BLaER1 treated with 17β-estradiol and CSF1 and Interleukin-3, amounts not matched to agents 10 nM and 100 nM (cell line): ENCODE data around the gene SPEM1.

Experiments
- H3K27ac ChIP-seq, 11 experiments: shearing (Covaris generic); formaldehyde crosslinking; 2 replicates each; pipeline ENCODE4 v1.8.1; 2022
- H3K27me3 ChIP-seq, 11 experiments: shearing (Covaris generic); formaldehyde crosslinking; 2 replicates each; pipeline ENCODE4 v1.8.1; 2022
- H3K36me3 ChIP-seq, 11 experiments: shearing (Covaris generic); formaldehyde crosslinking; 2 replicates each; pipeline ENCODE4 v1.8.1; 2022
- H3K4me1 ChIP-seq, 10 experiments: shearing (Covaris generic); formaldehyde crosslinking; 2 replicates each; pipeline ENCODE4 v1.8.1; 2022
- H3K4me2 ChIP-seq, 11 experiments: shearing (Covaris generic); formaldehyde crosslinking; 2 replicates each; pipeline ENCODE4 v1.8.1; 2022
- H3K4me3 ChIP-seq, 10 experiments: shearing (Covaris generic); formaldehyde crosslinking; 2 replicates each; pipeline ENCODE4 v1.8.1; 2022
- H3K9ac ChIP-seq, 11 experiments: shearing (Covaris generic); formaldehyde crosslinking; 2 replicates each; pipeline ENCODE4 v1.8.1; 2022
- H3K9me3 ChIP-seq, 11 experiments: shearing (Covaris generic); formaldehyde crosslinking; replicated peaks in 1 of 11; 2 replicates each; pipeline ENCODE4 v1.8.1; 2022
- H4K20me1 ChIP-seq, 11 experiments: shearing (Covaris generic); formaldehyde crosslinking; 2 replicates each; pipeline ENCODE4 v1.8.1; 2022
- Cebpa-rat ChIP-seq, 11 experiments: shearing (Covaris generic); IDR thresholded peaks; 2 replicates each; pipeline ENCODE4 v1.8.1; 2022

Gene SPEM1

GRCh38 chr17:7438656-7439460, 18.7 kb downstream of the SPEM1 start:
- Histone ChIP-seq H3K9ac (peak overlapping the region in 10 of 11 experiments; percentile 34 to 82 (median 60); a peak in 15 of 22 replicates), H3K36me3 (no peaks in the 10 kb centered on the region), H3K4me2 (peak overlapping the region; percentile 92 to 99 (median 95)), H3K9me3 (no peaks in the 10 kb centered on the region), H3K4me3 (peak overlapping the region; percentile 42 to 79 (median 65); a peak in 19 of 20 replicates), H3K4me1 (peaks cover 46 to 61% (median 57%) of the 10 kb centered on the region in 10 experiments), H4K20me1 (peaks cover 18 to 65% (median 42%) of the 10 kb centered on the region in 11 experiments; a peak in 21 of 22 replicates), H3K27ac (no peak overlapping the region), H3K27me3 (peaks cover 66 to 72% (median 69%) of the 10 kb centered on the region in 11 experiments)
- no peak for TF ChIP-seq Cebpa-rat (IDR thresholded peaks at IDR 0.05)

DNA sequence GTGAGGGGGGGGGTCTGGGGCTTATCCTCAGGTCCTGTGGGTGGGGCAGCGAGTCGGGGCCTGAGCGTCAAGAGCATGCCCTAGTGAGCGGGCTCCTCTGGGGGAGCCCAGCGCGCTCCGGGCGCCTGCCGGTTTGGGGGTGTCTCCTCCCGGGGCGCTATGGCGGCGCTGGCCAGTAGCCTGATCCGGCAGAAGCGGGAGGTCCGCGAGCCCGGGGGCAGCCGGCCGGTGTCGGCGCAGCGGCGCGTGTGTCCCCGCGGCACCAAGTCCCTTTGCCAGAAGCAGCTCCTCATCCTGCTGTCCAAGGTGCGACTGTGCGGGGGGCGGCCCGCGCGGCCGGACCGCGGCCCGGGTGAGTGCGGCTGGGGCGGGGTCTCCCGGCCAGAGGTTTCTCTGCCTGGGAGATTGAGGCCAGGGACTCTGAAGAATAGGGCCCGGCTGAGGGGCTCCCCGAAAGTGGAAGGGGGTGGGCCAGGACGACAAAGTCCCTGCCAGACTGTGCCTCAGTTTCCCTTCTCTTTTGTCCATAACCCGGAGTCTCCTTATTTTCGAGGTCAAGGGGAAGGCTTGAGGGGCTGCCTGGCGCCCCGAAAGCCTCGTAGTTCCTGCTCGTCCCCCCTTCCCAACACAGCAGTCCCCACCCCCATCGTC, 19.5 kb downstream of the SPEM1 start, which contains the start of gene FGF11:
FGF11 (plus strand) TSS at position 51 of the 651 bp plus-strand sequence; CDS start at position 160, 109 bp downstream.
- peak within 1 kb of the TSS; percentile 48 to 79 (median 65) for H3K4me3 ChIP-seq

DNA sequence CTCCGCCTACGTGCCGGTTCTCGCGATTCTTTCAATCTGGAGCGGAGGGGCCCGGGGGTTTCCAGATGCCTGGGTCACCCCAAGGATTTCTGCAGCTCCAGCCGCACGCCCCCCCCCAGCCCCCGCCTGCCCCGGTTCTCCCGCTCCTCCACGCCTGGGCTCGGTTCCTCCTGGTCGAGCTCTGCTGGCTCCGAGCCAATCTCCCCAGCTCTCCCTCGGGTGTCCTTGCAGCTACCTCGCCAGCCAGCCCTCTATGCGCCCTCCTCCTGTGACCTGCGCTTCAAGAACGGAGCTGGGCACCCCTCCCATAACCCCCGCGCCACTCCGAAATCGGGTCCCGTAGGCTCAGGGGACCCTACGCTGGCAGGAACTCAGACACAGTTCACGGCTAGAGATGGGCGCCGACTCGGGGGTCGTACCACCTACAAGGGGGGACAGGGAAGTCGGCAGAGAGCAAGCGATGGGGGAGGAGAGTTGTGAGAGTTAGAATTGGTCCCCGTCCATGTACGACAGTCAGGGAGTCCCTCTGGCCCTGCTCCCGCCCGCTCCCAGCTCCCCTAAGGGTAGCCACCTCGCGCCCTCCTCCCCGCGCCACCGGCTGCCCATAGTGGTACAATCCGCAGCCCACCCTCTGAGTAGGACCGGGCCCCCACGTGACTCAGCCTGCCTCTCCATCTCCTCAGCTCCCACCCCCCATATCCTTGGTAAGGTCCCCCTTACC, 20.1 kb downstream of the SPEM1 start:
- Histone ChIP-seq H4K20me1 (peaks cover 18 to 68% (median 46%) of the 10 kb centered on the region in 11 experiments; a peak in 21 of 22 replicates), H3K9ac (peak overlapping the region; percentile 24 to 66 (median 41); a peak in 15 of 22 replicates), H3K9me3 (no peaks in the 10 kb centered on the region), H3K27me3 (peaks cover 80 to 86% (median 83%) of the 10 kb centered on the region in 11 experiments), H3K4me2 (peak overlapping the region; percentile 81 to 99 (median 89)), H3K4me1 (peaks cover 50 to 66% (median 60%) of the 10 kb centered on the region in 10 experiments), H3K36me3 (no peaks in the 10 kb centered on the region), H3K4me3 (peak overlapping the region; percentile 47 to 72 (median 54)), H3K27ac (no peak overlapping the region)
- TF ChIP-seq Cebpa-rat (IDR thresholded peaks at IDR 0.05): no peak

More for the DNA sequence above, 19.5 kb downstream of the SPEM1 start, which contains the start of gene FGF11:
- H3K4me2 ChIP-seq: peak within 1 kb of the TSS; percentile 92 to 99 (median 95)
- no peaks in the 10 kb centered on the region for H3K36me3 ChIP-seq
- peaks cover 73 to 80% (median 76%) of the 10 kb centered on the region in 11 experiments for H3K27me3 ChIP-seq
- no peaks in the 10 kb centered on the region for H3K9me3 ChIP-seq
- H3K4me1 ChIP-seq: peaks cover 46 to 63% (median 57%) of the 10 kb centered on the region in 10 experiments
- H4K20me1 ChIP-seq: peaks cover 18 to 66% (median 46%) of the 10 kb centered on the region in 11 experiments; a peak in 21 of 22 replicates
- TF ChIP-seq Cebpa-rat (IDR thresholded peaks at IDR 0.05): no peak
- H3K9ac ChIP-seq: peak within 1 kb of the TSS; percentile 30 to 82 (median 61); a peak in 21 of 22 replicates
- H3K27ac ChIP-seq: no peak within 1 kb of the TSS

GRCh38 chr17:7440834-7441195, 20.7 kb downstream of the SPEM1 start:
- Histone ChIP-seq H3K27me3 (peaks cover 85 to 92% (median 89%) of the 10 kb centered on the region in 11 experiments), H3K9me3 (no peaks in the 10 kb centered on the region), H3K4me2 (peak overlapping the region; percentile 81 to 99 (median 89)), H4K20me1 (peaks cover 18 to 71% (median 50%) of the 10 kb centered on the region in 11 experiments; a peak in 21 of 22 replicates), H3K4me1 (peaks cover 56 to 67% (median 64%) of the 10 kb centered on the region in 10 experiments), H3K9ac (peak overlapping the region in 4 of 11 experiments; percentile 31 to 66 (median 50); a peak in 4 of 22 replicates), H3K27ac (no peak overlapping the region), H3K4me3 (peak overlapping the region; percentile 47 to 72 (median 54); a peak in 10 of 20 replicates), H3K36me3 (no peaks in the 10 kb centered on the region)
- TF ChIP-seq Cebpa-rat (IDR thresholded peaks at IDR 0.05): no peak

GRCh38 chr17:7441266-7441665, 21.1 kb downstream of the SPEM1 start:
- H3K9me3 ChIP-seq: no peaks in the 10 kb centered on the region
- no peak overlapping the region for H3K27ac ChIP-seq
- H4K20me1 ChIP-seq: peaks cover 18 to 71% (median 51%) of the 10 kb centered on the region in 11 experiments; a peak in 21 of 22 replicates
- H3K4me3 ChIP-seq: no peak overlapping the region
- peaks cover 90 to 96% (median 93%) of the 10 kb centered on the region in 11 experiments for H3K27me3 ChIP-seq
- no peaks in the 10 kb centered on the region for H3K36me3 ChIP-seq
- no peak for TF ChIP-seq Cebpa-rat (IDR thresholded peaks at IDR 0.05)
- H3K4me1 ChIP-seq: peaks cover 55 to 64% (median 60%) of the 10 kb centered on the region in 10 experiments
- no peak overlapping the region for H3K4me2 ChIP-seq
- H3K9ac ChIP-seq: no peak overlapping the region

DNA sequence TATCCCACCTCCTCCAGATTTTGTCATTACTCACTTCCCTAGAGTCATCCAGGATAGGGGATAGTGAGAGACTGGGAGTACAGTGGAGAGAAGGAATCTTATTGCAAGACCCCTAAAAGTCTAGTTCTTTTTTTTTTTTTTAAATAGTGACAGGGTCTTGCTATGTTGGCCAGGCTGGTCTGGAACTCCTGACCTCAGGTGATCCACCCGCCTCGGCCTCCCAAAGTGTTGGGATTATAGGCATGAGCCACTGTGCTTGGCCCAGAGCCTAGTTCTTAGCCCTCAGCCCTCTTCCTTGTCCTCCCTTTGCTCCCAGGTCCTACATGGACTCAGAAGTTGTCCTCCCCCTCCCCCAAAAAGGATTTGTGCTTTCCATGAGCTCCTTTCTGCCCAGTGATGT, 22.0 kb downstream of the SPEM1 start:
- Histone ChIP-seq H3K4me1 (peaks cover 48 to 55% (median 52%) of the 10 kb centered on the region in 10 experiments), H3K4me3 (no peak overlapping the region), H3K4me2 (no peak overlapping the region), H4K20me1 (peaks cover 17 to 66% (median 44%) of the 10 kb centered on the region in 11 experiments; a peak in 21 of 22 replicates), H3K9me3 (no peaks in the 10 kb centered on the region), H3K36me3 (no peaks in the 10 kb centered on the region), H3K27ac (no peak overlapping the region), H3K9ac (no peak overlapping the region), H3K27me3 (peaks cover 98 to 100% (median 100%) of the 10 kb centered on the region in 11 experiments)
- TF ChIP-seq Cebpa-rat (IDR thresholded peaks at IDR 0.05): no peak

DNA sequence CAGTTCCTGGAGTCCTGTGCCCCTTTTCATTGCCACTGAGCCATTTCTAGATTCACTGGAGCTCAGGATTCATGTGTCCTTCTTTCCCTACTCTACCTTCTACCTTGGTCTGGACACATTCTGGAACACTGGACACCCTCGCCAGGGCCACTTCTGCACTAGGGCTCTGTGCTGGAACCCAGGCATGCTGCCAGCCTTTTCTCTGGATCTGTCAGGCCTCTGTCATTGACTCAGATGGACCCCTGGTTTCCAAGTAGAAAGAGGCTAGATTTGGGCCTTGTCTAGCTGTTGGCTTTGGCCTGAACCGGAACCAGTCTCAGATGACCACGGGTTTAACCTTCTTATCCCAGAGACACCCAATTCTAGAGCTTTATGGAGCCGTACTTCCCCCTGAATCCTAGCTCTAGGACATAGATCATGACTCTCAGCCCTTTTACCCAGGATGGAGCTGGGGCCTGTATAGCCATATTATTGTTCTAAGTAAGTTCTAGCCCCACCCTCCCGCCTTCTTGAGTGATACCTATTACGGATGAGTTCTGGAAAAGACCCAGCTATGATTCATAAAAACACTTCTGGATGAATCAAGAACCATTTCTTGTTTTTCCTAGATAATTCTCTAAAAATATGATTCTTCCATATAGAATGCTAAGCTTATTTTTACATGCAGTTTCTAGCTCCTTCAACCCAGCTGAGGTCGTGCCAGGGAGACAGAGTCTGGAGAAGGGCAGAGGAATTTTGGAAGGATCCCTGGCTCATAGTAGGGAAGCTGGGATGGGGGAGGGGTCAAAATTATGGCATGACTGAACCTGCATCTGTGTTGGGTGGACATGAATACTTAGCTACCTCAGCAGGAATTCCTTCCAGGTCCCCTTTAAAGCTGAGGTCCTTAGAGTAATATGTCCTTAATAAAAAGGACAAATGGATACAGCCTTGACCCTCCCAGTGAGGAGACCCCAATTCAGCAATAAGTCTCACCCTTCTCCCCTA, 23.7 kb downstream of the SPEM1 start:
- no peak for TF ChIP-seq Cebpa-rat (IDR thresholded peaks at IDR 0.05)
- Histone ChIP-seq H3K9ac (no peak overlapping the region), H3K4me3 (no peak overlapping the region), H3K4me2 (peak overlapping the region in 8 of 11 experiments; percentile 81 to 92 (median 85); a peak in 13 of 22 replicates), H3K27me3 (peaks cover 98 to 100% (median 100%) of the 10 kb centered on the region in 11 experiments), H3K27ac (no peak overlapping the region), H3K9me3 (no peaks in the 10 kb centered on the region), H3K4me1 (peaks cover 31 to 38% (median 35%) of the 10 kb centered on the region in 10 experiments), H3K36me3 (no peaks in the 10 kb centered on the region), H4K20me1 (peaks cover 4 to 49% (median 28%) of the 10 kb centered on the region in 11 experiments; a peak in 20 of 22 replicates)
